WTC11 (cell line): Measurements from ENCODE around the gene TMEM254. TPM values are rescaled to one million over a fixed set of nuclear protein-coding genes. Genes with fewer than 3 reads are reported as not detected.

Source experiments
- ATAC-seq: fragments of 200-7000 bp; cut with Tn5 transposase; 2 replicates; pipeline ENCODE4 v1.10.0; 2021; ENCODE audit warnings: mild to moderate bottlenecking, moderate library complexity
- CTCF ChIA-PET: fragments of 300-600 bp; sonication (Branson Sonifier 250); formaldehyde crosslinking; loops from one replicate; lab custom pipeline; 2021; ENCODE audit warnings: antibody characterized with exemption; lab: Charles Lee
- POLR2A ChIA-PET: fragments of 350-600 bp; sonication (Branson Sonifier 250); formaldehyde crosslinking; loops from one replicate; lab custom pipeline; 2021; ENCODE audit warnings: antibody characterized with exemption; lab: Charles Lee
- DNase-seq: peaks from one replicate; pipeline ENCODE4 v3.0.0; 2021; ENCODE audit warnings: low spot score
- H3K27ac Mint-ChIP-seq: 2 replicates; pipeline ENCODE4 v1.8.0; 2021; ENCODE audit warnings: mixed read lengths
- H3K27me3 Mint-ChIP-seq: 2 replicates; pipeline ENCODE4 v1.8.0; 2021; ENCODE audit warnings: low read depth, mild to moderate bottlenecking, moderate library complexity, mixed read lengths
- H3K36me3 Mint-ChIP-seq: 2 replicates; pipeline ENCODE4 v1.8.0; 2021; ENCODE audit warnings: mixed read lengths
- H3K4me1 Mint-ChIP-seq: 2 replicates; pipeline ENCODE4 v1.8.0; 2022; ENCODE audit warnings: mixed read lengths
- H3K4me3 Mint-ChIP-seq: 2 replicates; pipeline ENCODE4 v1.8.0; 2021; ENCODE audit warnings: mild to moderate bottlenecking, moderate library complexity, mixed read lengths
- H3K9me3 Mint-ChIP-seq: 2 replicates; pipeline ENCODE4 v1.8.0; 2021; ENCODE audit warnings: mixed read lengths
- AFF4 ChIP-seq: sonication (generic); formaldehyde crosslinking; IDR thresholded peaks from 2 replicates; pipeline ENCODE4 v1.8.1; 2023; ENCODE audit warnings: mild to moderate bottlenecking, missing genetic modification reagents, borderline replicate concordance
- AR ChIP-seq: fragments of 250-450 bp; sonication (Bioruptor Pico); IDR thresholded peaks from 2 replicates; pipeline ENCODE4 v1.9.0; 2021; ENCODE audit warnings: mild to moderate bottlenecking
- ATF2 ChIP-seq: sonication (generic); formaldehyde crosslinking; IDR thresholded peaks from 2 replicates; pipeline ENCODE4 v1.8.1; 2022; ENCODE audit warnings: low read depth, missing genetic modification reagents, borderline replicate concordance
- CREB1 ChIP-seq: sonication (generic); formaldehyde crosslinking; IDR thresholded peaks from 2 replicates; pipeline ENCODE4 v1.8.0; 2023; ENCODE audit warnings: mild to moderate bottlenecking, missing genetic modification reagents
- E2F1 ChIP-seq: sonication (generic); formaldehyde crosslinking; IDR thresholded peaks from 2 replicates; pipeline ENCODE4 v1.8.0; 2022; ENCODE audit warnings: mild to moderate bottlenecking, missing genetic modification reagents
- EMX1 ChIP-seq: fragments of 250-450 bp; sonication (Bioruptor Pico); IDR thresholded peaks from 2 replicates; pipeline ENCODE4 v1.8.0; 2021; ENCODE audit warnings: mild to moderate bottlenecking
- IRF2 ChIP-seq: sonication (generic); formaldehyde crosslinking; IDR thresholded peaks from 2 replicates; pipeline ENCODE4 v1.8.0; 2022; ENCODE audit warnings: low read depth, missing genetic modification reagents, borderline replicate concordance
- MYBL2 ChIP-seq: sonication (generic); formaldehyde crosslinking; IDR thresholded peaks from 2 replicates; pipeline ENCODE4 v1.8.1; 2023; ENCODE audit warnings: mild to moderate bottlenecking, moderate library complexity, missing genetic modification reagents
- NFATC4 ChIP-seq: fragments of 250-450 bp; sonication (Bioruptor Pico); IDR thresholded peaks from 2 replicates; pipeline ENCODE4 v1.9.0; 2021; ENCODE audit warnings: mild to moderate bottlenecking
- NFE2L1 ChIP-seq: sonication (generic); formaldehyde crosslinking; IDR thresholded peaks from 2 replicates; pipeline ENCODE4 v1.8.1; 2023; ENCODE audit warnings: missing genetic modification reagents
- SP1 ChIP-seq: sonication (generic); formaldehyde crosslinking; conservative IDR thresholded peaks from 2 replicates; pipeline ENCODE4 v1.8.1; 2022; ENCODE audit warnings: missing genetic modification reagents
- TEAD1 ChIP-seq: sonication (generic); formaldehyde crosslinking; IDR thresholded peaks from 2 replicates; pipeline ENCODE4 v1.8.0; 2022; ENCODE audit warnings: mild to moderate bottlenecking, missing genetic modification reagents
- TEAD4 ChIP-seq: sonication (generic); formaldehyde crosslinking; IDR thresholded peaks from 2 replicates; pipeline ENCODE4 v1.8.0; 2022; ENCODE audit warnings: mild to moderate bottlenecking, missing genetic modification reagents
- USF1 ChIP-seq: sonication (generic); formaldehyde crosslinking; IDR thresholded peaks from 2 replicates; pipeline ENCODE4 v1.8.0; 2022; ENCODE audit warnings: mild to moderate bottlenecking, missing genetic modification reagents
- ZBTB21 ChIP-seq: sonication (generic); formaldehyde crosslinking; IDR thresholded peaks from 2 replicates; pipeline ENCODE4 v1.8.1; 2023; ENCODE audit warnings: mild to moderate bottlenecking, missing genetic modification reagents, borderline replicate concordance
- ZMAT4 ChIP-seq: fragments of 250-450 bp; sonication (Bioruptor Pico); IDR thresholded peaks from 2 replicates; pipeline ENCODE4 v1.9.0; 2021; ENCODE audit warnings: mild to moderate bottlenecking
- ZNF138 ChIP-seq: sonication (generic); formaldehyde crosslinking; conservative IDR thresholded peaks from 2 replicates; pipeline ENCODE4 v1.8.1; 2022; ENCODE audit warnings: mild to moderate bottlenecking, moderate library complexity, missing genetic modification reagents
- ZNF219 ChIP-seq: sonication (generic); formaldehyde crosslinking; IDR thresholded peaks from 2 replicates; pipeline ENCODE4 v1.8.0; 2023; ENCODE audit warnings: missing genetic modification reagents, mild to moderate bottlenecking, borderline replicate concordance
- ZNF232 ChIP-seq: sonication (generic); formaldehyde crosslinking; IDR thresholded peaks from 2 replicates; pipeline ENCODE4 v1.8.0; 2022; ENCODE audit warnings: mild to moderate bottlenecking, missing genetic modification reagents
- ZNF416 ChIP-seq: fragments of 250-450 bp; sonication (Bioruptor Pico); IDR thresholded peaks from 2 replicates; pipeline ENCODE4 v1.9.0; 2021; ENCODE audit warnings: mild to moderate bottlenecking, inconsistent platforms
- total RNA-seq: library from RNA; stranded (reverse); gene quantifications from 3 replicates; pipeline ENCODE4 v1.2.3, GENCODE V29; 2021
- TF ChIP-seq, protein P1 (sequence below): sonication (generic); formaldehyde crosslinking; IDR thresholded peaks from 2 replicates; pipeline ENCODE4 v1.8.1; 2023; ENCODE audit warnings: mild to moderate bottlenecking, missing genetic modification reagents, moderate library complexity

The TMEM254 gene
- total RNA-seq, 1 experiment from 2014 or later: 18.5 TPM

- POLR2A ChIA-PET: no interaction called here
- H3K36me3 Mint-ChIP-seq: no peaks in the 10 kb centered on the region
- TF ChIP-seq AR (CRISPR knock-in tag): no peak
- TF ChIP-seq, protein P1, sequence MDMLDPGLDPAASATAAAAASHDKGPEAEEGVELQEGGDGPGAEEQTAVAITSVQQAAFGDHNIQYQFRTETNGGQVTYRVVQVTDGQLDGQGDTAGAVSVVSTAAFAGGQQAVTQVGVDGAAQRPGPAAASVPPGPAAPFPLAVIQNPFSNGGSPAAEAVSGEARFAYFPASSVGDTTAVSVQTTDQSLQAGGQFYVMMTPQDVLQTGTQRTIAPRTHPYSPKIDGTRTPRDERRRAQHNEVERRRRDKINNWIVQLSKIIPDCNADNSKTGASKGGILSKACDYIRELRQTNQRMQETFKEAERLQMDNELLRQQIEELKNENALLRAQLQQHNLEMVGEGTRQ (CRISPR knock-in tag): no peak
- TF ChIP-seq EMX1 (CRISPR knock-in tag): no peak
- TF ChIP-seq ZNF138: no peak
- no peak for TF ChIP-seq USF1 (CRISPR knock-in tag)
- no peak for TF ChIP-seq MYBL2
- TF ChIP-seq TEAD1: no peak
- TF ChIP-seq NFATC4: no peak
- TF ChIP-seq CREB1 (CRISPR knock-in tag): no peak
- no peak for TF ChIP-seq ZNF416 (CRISPR knock-in tag)
- TF ChIP-seq ZNF219 (CRISPR knock-in tag): no peak
- no peak for TF ChIP-seq NFE2L1 (CRISPR knock-in tag)
- no peak for TF ChIP-seq ZNF232 (CRISPR knock-in tag)
- no peak for TF ChIP-seq ATF2
- TF ChIP-seq SP1 (CRISPR knock-in tag): no peak
- TF ChIP-seq TEAD4: no peak
- TF ChIP-seq IRF2 (CRISPR knock-in tag): no peak
- TF ChIP-seq, all 79 proteins: peak for 0
- H3K27ac Mint-ChIP-seq: no peak overlapping the region
- no peak for DNase-seq
- no peak overlapping the region for H3K4me3 Mint-ChIP-seq
- peaks cover 13% of the 10 kb centered on the region for H3K4me1 Mint-ChIP-seq
- no peak for ATAC-seq
- H3K9me3 Mint-ChIP-seq: no peaks in the 10 kb centered on the region
- CTCF ChIA-PET: no interaction called here
- no peaks in the 10 kb centered on the region for H3K27me3 Mint-ChIP-seq
Measured at GRCh38 chr10:80081801-80082750, 3.6 kb downstream of the TMEM254 start.

DNA sequence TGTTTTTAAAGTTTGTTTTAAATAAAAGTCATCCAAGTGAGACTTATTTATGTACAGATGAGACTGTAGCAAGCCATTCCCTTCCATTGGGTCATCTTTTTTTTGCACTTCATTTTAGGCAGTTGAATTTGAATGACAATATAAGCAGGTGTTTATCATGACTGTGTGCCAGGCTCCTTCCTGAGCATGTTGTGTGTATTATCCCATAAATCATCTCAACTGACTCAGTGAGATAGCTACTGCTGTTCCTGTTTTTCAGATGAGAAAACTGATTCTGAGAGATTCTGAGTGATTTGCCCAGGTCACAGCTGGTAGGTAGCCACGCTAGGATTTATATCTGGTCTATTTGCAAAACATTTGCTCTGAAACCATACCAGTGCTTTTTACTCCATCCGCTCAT, 11.7 kb downstream of the TMEM254 start:
- CTCF ChIA-PET: interaction anchor here (1.1 to 1.5 kb wide), 2 partner anchors 31 to 40 kb away, joined by 3 to 5 read pairs; no protein-coding TSS in a partner anchor
- H3K36me3 Mint-ChIP-seq: no peaks in the 10 kb centered on the region
- H3K9me3 Mint-ChIP-seq: no peaks in the 10 kb centered on the region
- no peaks in the 10 kb centered on the region for H3K27me3 Mint-ChIP-seq
- POLR2A ChIA-PET: no interaction called here
- H3K4me3 Mint-ChIP-seq: no peak overlapping the region
- DNase-seq (no peak), ATAC-seq (no peak)
- H3K27ac Mint-ChIP-seq: no peak overlapping the region
- H3K4me1 Mint-ChIP-seq: no peaks in the 10 kb centered on the region
- TF ChIP-seq ZNF219 (CRISPR knock-in tag) (no peak), E2F1 (CRISPR knock-in tag) (no peak), ZBTB21 (CRISPR knock-in tag) (no peak), AFF4 (no peak), ZMAT4 (CRISPR knock-in tag) (no peak)
